Stimulated activated CD8-positive, alpha-beta memory T cell treated with anti-CD3 and anti-CD28 coated beads, Interleukin-15, amount 100 ng/mL, for 48 hours (primary cell): ENCODE measurements around the gene PRSS36.
"Not testable (repeated sequence)": the region's sequence is repeated elsewhere in the genome, so short reads cannot be mapped to it uniquely, and the experiment has no call there.

ENCODE experiments used
- DNase-seq, 2 donors: peaks; one replicate each; pipeline ENCODE4 v3.0.0-alpha.2; 2020; ENCODE audit warnings: low read depth in 2 of 2

The PRSS36 gene

DNA sequence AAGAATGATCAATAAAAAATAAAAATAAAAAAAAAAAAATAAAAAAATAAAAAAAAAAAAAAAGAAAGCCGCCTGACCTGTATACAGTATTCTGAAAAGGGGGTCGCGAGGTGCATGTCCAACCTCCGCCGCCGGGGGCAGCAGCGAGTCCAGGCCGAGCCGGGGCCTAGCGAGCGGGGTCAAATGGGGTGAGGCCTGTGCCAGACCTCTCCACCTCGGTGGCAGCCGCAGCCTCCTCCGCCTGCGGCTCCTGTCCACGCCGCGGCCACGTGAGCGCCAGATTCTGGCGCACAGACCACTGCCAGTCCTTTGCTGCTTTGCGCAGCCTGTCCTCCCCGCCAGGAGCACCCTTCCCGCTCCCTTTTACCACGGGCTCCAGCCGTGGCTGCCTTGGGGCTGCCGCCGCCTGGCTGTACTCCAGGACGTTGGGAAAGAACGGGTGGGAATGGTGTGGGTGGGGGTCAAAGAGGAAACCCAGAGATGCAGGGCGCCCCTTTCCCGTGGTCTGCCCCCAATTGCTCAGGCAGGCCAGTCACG, 44.1 kb downstream of the PRSS36 start:
- DNase-seq: peak; percentile 76 to 80

DNA sequence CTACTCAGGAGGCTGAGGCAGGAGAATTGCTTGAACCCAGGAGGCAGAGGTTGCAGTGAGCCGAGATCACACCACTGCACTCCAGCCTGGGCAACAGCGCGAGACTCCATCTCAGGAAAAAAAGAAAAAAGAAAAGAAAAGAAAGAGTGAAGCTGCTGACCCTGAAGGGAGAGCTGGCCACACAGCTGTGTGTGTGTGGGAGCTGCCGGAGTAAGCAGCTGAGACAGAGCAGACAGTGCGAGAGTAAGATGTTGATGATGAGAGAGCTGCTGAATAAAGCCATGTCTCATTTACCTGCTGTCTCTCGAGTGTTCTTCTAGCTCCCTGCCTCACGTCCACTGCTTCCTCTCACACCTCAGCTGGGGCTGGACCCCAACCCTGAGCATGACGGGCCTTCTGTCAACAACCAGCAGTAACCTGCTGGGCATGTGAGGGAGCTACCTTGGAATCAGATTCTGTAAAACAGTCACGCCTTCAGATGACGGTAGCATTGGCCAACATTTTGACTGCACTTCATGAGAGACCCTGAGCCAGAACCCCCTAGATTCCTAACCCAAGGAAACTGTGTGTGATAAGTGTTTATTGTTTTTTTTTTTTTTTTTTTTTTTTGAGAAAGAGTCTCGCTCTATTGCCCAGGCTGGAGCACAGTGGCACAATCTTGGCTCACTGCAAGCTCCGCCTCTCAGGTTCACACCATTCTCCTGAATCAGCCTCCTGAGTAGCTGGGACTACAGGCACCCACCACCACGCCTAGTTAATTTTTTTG, 48.8 kb downstream of the PRSS36 start:
- not testable (repeated sequence) for DNase-seq

DNA sequence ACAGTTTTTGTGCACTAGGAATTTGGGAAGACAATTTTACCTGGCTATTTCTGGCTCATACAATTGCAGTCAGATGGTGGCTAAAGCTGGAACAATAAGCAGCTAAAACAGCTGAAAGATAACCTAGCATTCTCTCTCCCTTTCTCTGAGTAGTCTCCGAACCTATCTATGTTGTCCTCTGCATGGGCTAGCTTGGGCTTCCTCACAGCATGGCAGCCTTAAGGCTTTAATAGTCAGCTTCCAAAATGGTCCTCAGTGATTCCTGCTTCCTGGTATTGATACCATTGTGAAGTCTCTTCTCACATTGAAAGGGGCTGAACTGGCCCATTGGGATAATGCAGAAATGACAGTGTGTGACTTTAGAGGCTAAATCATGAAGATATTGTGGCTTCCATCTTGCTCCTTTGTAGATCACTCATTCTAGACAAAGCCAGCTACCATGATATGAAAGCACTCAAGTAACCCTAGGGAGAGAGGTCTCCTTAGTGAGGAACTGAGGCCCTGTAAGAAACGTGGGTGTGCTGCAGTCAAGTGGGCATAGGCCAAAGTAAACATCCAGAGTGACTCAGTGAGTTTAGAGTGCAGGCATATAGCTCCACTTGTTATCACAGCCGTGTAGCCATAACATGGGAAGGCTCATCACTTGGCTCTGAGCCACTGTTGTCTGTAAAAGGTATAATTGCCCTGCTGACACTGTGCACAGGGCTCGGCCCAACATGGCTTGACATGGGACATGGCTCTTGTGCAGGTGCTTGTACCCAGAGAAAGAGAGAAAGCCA, 49.8 kb downstream of the PRSS36 start:
- DNase-seq: no peak

DNA sequence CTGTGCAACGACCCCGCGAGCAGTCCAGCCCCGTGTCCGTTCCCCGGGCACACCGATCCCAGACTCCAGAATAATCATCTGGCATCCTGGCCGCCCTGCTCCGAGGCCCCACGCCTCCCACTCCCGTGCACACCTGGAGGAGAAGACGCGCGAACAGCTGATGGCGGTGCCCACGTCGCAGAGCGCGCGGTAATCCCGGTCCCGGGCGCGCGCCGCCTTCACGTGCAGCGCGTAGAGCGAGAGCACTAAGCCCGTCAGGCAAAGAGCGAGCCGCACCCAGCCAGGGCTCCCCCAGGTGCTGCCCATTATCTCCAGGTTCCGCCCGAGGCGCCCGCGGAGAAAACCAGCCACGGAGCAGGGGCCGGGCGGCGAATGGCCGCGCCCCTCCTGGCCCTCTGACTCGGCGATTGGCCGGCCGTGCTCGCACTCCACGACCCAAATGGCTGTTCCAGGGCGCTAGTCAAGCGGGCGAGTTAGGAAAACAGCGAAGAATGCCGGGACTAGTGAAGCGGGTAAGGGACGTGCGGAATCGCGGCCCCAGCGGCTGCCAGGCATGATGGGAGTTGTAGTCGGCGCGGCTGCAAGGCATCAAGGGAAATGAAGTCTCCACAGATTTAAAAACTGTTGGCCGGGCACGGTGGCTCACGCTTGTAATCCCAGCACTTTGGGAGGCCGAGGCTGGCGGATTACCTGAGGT, 55.3 kb downstream of the PRSS36 start, which contains the start of gene VKORC1:
TSS of gene VKORC1 (minus strand) at position 374 of the 697 bp plus-strand sequence. CDS start at position 306, 68 bp downstream.
- peak; percentile 85 to 87 for DNase-seq

DNA sequence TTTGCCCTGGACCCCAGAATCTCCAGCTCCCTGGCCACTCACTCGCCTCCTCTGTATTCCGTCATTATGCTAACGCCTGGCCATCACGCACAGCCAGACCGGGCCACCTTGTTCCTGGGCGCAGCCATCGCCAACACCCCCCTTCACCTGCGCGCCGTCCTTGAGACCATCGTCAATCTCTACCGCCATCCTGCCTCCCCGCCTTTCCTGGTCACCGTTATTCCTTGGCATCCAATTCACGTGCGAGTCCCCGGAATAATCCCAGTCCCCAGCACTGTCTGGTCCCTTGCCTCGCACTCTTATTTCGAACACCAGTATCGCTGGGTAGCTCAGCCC, 55.8 kb downstream of the PRSS36 start:
- DNase-seq: no peak

DNA sequence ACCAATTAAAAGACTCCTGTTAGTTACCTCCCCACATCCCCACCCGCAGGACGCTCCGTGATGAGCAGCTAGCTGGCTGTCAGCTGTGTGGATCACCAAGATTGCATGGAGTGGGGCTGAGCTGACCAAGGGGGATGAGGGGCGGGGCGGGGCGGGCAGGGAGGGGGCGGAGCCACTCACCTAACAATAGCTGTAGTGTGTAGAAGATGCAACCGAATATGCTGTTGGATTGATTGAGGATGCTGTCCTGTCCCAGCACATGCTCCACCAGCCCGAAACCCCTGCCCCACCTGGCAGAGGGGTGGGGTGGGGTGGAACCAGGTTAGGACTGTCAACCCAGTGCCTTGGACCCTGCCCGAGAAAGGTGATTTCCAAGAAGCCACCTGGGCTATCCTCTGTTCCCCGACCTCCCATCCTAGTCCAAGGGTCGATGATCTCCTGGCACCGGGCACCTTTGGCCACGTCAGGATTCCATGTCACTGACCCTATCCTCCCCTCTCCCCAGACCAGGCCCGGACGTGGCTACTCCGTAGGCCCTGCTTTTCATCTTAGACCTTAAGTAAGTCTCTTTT, 56.6 kb downstream of the PRSS36 start:
- no peak for DNase-seq

DNA sequence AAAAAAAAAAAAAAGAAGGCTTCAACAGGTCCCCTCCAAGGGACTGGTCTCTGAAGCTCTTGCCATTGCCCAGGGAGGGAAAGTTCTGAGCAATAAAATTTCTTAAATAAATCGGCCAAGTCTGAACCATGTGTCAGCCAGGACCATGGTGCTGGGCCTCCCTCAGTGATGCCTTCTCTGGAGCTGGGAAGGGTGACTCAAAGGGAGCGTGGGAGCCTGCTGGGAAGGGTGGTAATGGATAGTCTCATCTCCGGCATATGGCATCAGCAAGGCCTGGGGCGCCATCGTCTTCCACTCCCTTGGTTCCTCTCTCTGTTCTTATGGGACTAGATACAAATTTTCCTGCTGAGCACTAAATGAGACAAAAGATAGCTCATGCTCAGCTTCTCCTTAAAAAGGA, 57.5 kb downstream of the PRSS36 start:
- no peak for DNase-seq

DNA sequence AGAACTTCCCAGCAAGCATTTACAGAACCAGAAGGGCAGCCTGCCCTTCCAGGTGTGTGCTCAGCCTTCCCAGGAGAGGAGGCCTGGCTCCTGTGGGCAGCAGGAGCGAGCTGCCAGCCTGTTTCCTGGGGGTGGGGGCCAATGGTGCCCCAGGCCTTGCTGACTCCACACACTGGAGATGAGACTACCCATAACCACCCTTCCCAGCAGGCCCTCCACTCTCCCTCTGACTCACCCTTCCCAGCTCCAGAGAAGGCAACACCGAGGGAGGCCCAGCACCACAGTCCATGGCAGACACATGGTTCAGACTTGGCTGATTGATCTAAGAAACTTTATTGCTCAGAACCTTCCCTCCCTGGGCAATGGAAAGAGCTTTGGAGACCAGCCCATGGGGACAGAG, 59.3 kb downstream of the PRSS36 start:
- DNase-seq: no peak

DNA sequence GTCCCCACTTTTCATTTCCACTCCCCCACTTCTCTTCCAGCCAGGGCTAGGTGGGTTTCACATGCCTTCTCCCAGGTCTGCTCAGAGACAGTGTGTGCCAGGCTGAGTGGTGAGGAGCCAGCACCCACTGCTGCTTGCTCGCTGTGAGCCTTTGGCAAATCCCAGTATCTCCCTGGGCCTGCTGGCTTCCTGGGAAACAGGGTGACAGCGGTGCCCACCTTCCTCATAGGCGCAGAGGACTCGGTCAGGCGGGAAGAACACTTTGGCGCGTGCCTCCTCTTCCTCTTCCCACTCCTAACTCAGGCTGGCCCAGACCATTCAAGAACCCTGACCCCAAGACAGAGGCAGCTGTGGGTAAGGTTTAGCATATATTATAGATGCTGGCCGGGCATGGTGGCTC, 60.7 kb downstream of the PRSS36 start:
- no peak for DNase-seq
